Activated T-cell treated with anti-CD3 and anti-CD28 coated beads, Interleukin-2, amount 50 U/mL, for 24 hours (primary cell): ENCODE data around the gene RPL37.
"Not testable (repeated sequence)": the region's sequence is repeated elsewhere in the genome, so short reads cannot be mapped to it uniquely, and the experiment has no call there.

ENCODE experiments used
- DNase-seq: peaks from one replicate; pipeline ENCODE4 v3.0.0-alpha.2; 2020
- H3K27ac Mint-ChIP-seq: 2 replicates; pipeline ENCODE4 v1.8.0; 2020; ENCODE audit warnings: mild to moderate bottlenecking, mixed read lengths
- H3K27me3 Mint-ChIP-seq: 2 replicates; pipeline ENCODE4 v1.8.0; 2020; ENCODE audit warnings: mixed read lengths
- H3K36me3 Mint-ChIP-seq: 2 replicates; pipeline ENCODE4 v1.8.0; 2020; ENCODE audit warnings: low read depth, mixed read lengths
- H3K4me1 Mint-ChIP-seq: 2 replicates; pipeline ENCODE4 v1.8.0; 2020; ENCODE audit warnings: low read depth, mixed read lengths
- H3K4me3 Mint-ChIP-seq: 2 replicates; pipeline ENCODE4 v1.8.0; 2020; ENCODE audit warnings: mild to moderate bottlenecking, moderate library complexity, mixed read lengths
- H3K9me3 Mint-ChIP-seq: 2 replicates; pipeline ENCODE4 v1.8.0; 2020; ENCODE audit warnings: mixed read lengths

RPL37 gene

GRCh38 chr5:40834849-40835787, at the start of gene RPL37:
TSS of gene RPL37 (minus strand) at chr5:40835222. CDS start at chr5:40835185, 37 bp downstream.
- H3K36me3 Mint-ChIP-seq = peaks cover 56% of the 10 kb centered on the region
- peaks cover 52% of the 10 kb centered on the region for H3K4me1 Mint-ChIP-seq
- H3K9me3 Mint-ChIP-seq = no peaks in the 10 kb centered on the region
- peak within 1 kb of the TSS; percentile 100 for H3K27ac Mint-ChIP-seq
- peak within 1 kb of the TSS; percentile 100 for H3K4me3 Mint-ChIP-seq
- peak; percentile 91 for DNase-seq
- H3K27me3 Mint-ChIP-seq = no peaks in the 10 kb centered on the region

- not testable (repeated sequence) for H3K4me3 Mint-ChIP-seq, H3K4me1 Mint-ChIP-seq, H3K27ac Mint-ChIP-seq, H3K36me3 Mint-ChIP-seq, H3K9me3 Mint-ChIP-seq, DNase-seq, H3K27me3 Mint-ChIP-seq
Observed at GRCh38 chr5:40883051-40883450, 48.0 kb upstream of the RPL37 start.

- H3K9me3 Mint-ChIP-seq = peaks cover 6% of the 10 kb centered on the region
- DNase-seq = no peak
- no peak overlapping the region for H3K4me3 Mint-ChIP-seq
- H3K27me3 Mint-ChIP-seq = peaks cover 5% of the 10 kb centered on the region
- H3K4me1 Mint-ChIP-seq = peaks cover 7% of the 10 kb centered on the region
- H3K36me3 Mint-ChIP-seq = no peaks in the 10 kb centered on the region
- H3K27ac Mint-ChIP-seq = no peak overlapping the region
Observed at GRCh38 chr5:40882291-40882690, 47.3 kb upstream of the RPL37 start.

GRCh38 chr5:40879163-40879942, 44.3 kb upstream of the RPL37 start:
- H3K9me3 Mint-ChIP-seq = peaks cover 11% of the 10 kb centered on the region
- no peaks in the 10 kb centered on the region for H3K36me3 Mint-ChIP-seq
- DNase-seq = no peak
- H3K4me1 Mint-ChIP-seq = peaks cover 7% of the 10 kb centered on the region
- no peak overlapping the region for H3K4me3 Mint-ChIP-seq
- peaks cover 3% of the 10 kb centered on the region for H3K27me3 Mint-ChIP-seq
- no peak overlapping the region for H3K27ac Mint-ChIP-seq

GRCh38 chr5:40877371-40877988, 42.5 kb upstream of the RPL37 start:
- Mint-ChIP-seq H3K9me3 (peaks cover 10% of the 10 kb centered on the region), H3K27me3 (peaks cover 3% of the 10 kb centered on the region), H3K4me3 (no peak overlapping the region), H3K27ac (no peak overlapping the region), H3K4me1 (peaks cover 7% of the 10 kb centered on the region), H3K36me3 (no peaks in the 10 kb centered on the region)
- peak; percentile 34 for DNase-seq

- DNase-seq = no peak
- no peaks in the 10 kb centered on the region for H3K27me3 Mint-ChIP-seq
- H3K4me3 Mint-ChIP-seq = no peak overlapping the region
- H3K36me3 Mint-ChIP-seq = no peaks in the 10 kb centered on the region
- peaks cover 8% of the 10 kb centered on the region for H3K9me3 Mint-ChIP-seq
- peaks cover 7% of the 10 kb centered on the region for H3K4me1 Mint-ChIP-seq
- H3K27ac Mint-ChIP-seq = no peak overlapping the region
Observed at GRCh38 chr5:40875958-40876357, 40.9 kb upstream of the RPL37 start.

GRCh38 chr5:40873286-40873880, 38.4 kb upstream of the RPL37 start:
- peaks cover 8% of the 10 kb centered on the region for H3K9me3 Mint-ChIP-seq
- DNase-seq = no peak
- H3K27ac Mint-ChIP-seq = no peak overlapping the region
- H3K4me3 Mint-ChIP-seq = no peak overlapping the region
- no peaks in the 10 kb centered on the region for H3K36me3 Mint-ChIP-seq
- H3K4me1 Mint-ChIP-seq = peaks cover 4% of the 10 kb centered on the region
- H3K27me3 Mint-ChIP-seq = no peaks in the 10 kb centered on the region

- H3K9me3 Mint-ChIP-seq, H3K36me3 Mint-ChIP-seq, H3K27me3 Mint-ChIP-seq, H3K4me3 Mint-ChIP-seq, H3K4me1 Mint-ChIP-seq, DNase-seq, H3K27ac Mint-ChIP-seq: not testable (repeated sequence)
Observed at GRCh38 chr5:40872253-40872652, 37.2 kb upstream of the RPL37 start.

- H3K4me1 Mint-ChIP-seq = no peaks in the 10 kb centered on the region
- no peak for DNase-seq
Observed at GRCh38 chr5:40871177-40871576, 36.2 kb upstream of the RPL37 start.

GRCh38 chr5:40869384-40869783, 34.4 kb upstream of the RPL37 start:
- no peak for DNase-seq
- Mint-ChIP-seq H3K27me3 (peaks cover 2% of the 10 kb centered on the region), H3K36me3 (no peaks in the 10 kb centered on the region), H3K9me3 (peaks cover 10% of the 10 kb centered on the region), H3K27ac (no peak overlapping the region), H3K4me3 (no peak overlapping the region), H3K4me1 (no peaks in the 10 kb centered on the region)

More at GRCh38 chr5:40871177-40871576, 36.2 kb upstream of the RPL37 start:
- Mint-ChIP-seq H3K9me3 (no peaks in the 10 kb centered on the region), H3K27ac (no peak overlapping the region), H3K36me3 (no peaks in the 10 kb centered on the region), H3K4me3 (no peak overlapping the region), H3K27me3 (peaks cover 2% of the 10 kb centered on the region)

- H3K27me3 Mint-ChIP-seq = peaks cover 2% of the 10 kb centered on the region
- no peak overlapping the region for H3K27ac Mint-ChIP-seq
- no peaks in the 10 kb centered on the region for H3K36me3 Mint-ChIP-seq
- no peak for DNase-seq
- H3K4me3 Mint-ChIP-seq = no peak overlapping the region
- H3K4me1 Mint-ChIP-seq = no peaks in the 10 kb centered on the region
- H3K9me3 Mint-ChIP-seq = peaks cover 14% of the 10 kb centered on the region
Observed at GRCh38 chr5:40866844-40867243, 31.8 kb upstream of the RPL37 start.

- H3K4me3 Mint-ChIP-seq, H3K36me3 Mint-ChIP-seq, DNase-seq, H3K27ac Mint-ChIP-seq, H3K27me3 Mint-ChIP-seq, H3K4me1 Mint-ChIP-seq: not testable (repeated sequence)
- peaks cover 14% of the 10 kb centered on the region for H3K9me3 Mint-ChIP-seq
Observed at GRCh38 chr5:40865004-40865403, 30.0 kb upstream of the RPL37 start.

- H3K4me1 Mint-ChIP-seq = no peaks in the 10 kb centered on the region
- DNase-seq = no peak
- no peak overlapping the region for H3K4me3 Mint-ChIP-seq
- no peaks in the 10 kb centered on the region for H3K36me3 Mint-ChIP-seq
- peaks cover 14% of the 10 kb centered on the region for H3K9me3 Mint-ChIP-seq
- H3K27me3 Mint-ChIP-seq = no peaks in the 10 kb centered on the region
- H3K27ac Mint-ChIP-seq = no peak overlapping the region
Observed at GRCh38 chr5:40860711-40861110, 25.7 kb upstream of the RPL37 start.

GRCh38 chr5:40853632-40854192, 18.7 kb upstream of the RPL37 start:
- Mint-ChIP-seq H3K4me3 (no peak overlapping the region), H3K9me3 (no peaks in the 10 kb centered on the region)

More at GRCh38 chr5:40853632-40854192, 18.7 kb upstream of the RPL37 start:
- Mint-ChIP-seq H3K27me3 (no peaks in the 10 kb centered on the region), H3K36me3 (no peaks in the 10 kb centered on the region), H3K27ac (no peak overlapping the region), H3K4me1 (no peaks in the 10 kb centered on the region)
- no peak for DNase-seq
